Gastroesophageal sphincter (tissue), 3 donors: ENCODE data around the gene CDH23.

Source experiments
- POLR2A ChIP-seq, 2 donors: fragments of 450-650 bp; IDR thresholded peaks; one replicate each; pipeline ENCODE4 v1.6.1; 2017; ENCODE audit warnings: antibody characterized with exemption in 2 of 2, mild to moderate bottlenecking in 2 of 2, moderate library complexity in 1 of 2
- TF ChIP-seq, protein P1 (sequence below), 4 experiments: fragments of 200-600 bp in 2 of 4; fragments of 450-650 bp in 2 of 4; sonication (generic) in 1 of 4; IDR thresholded peaks; one replicate each; pipeline ENCODE4 v1.5.1; 2017 to 2019; ENCODE audit warnings: antibody characterized with exemption in 4 of 4, mild to moderate bottlenecking in 2 of 4, moderate library complexity in 2 of 4

DNA sequence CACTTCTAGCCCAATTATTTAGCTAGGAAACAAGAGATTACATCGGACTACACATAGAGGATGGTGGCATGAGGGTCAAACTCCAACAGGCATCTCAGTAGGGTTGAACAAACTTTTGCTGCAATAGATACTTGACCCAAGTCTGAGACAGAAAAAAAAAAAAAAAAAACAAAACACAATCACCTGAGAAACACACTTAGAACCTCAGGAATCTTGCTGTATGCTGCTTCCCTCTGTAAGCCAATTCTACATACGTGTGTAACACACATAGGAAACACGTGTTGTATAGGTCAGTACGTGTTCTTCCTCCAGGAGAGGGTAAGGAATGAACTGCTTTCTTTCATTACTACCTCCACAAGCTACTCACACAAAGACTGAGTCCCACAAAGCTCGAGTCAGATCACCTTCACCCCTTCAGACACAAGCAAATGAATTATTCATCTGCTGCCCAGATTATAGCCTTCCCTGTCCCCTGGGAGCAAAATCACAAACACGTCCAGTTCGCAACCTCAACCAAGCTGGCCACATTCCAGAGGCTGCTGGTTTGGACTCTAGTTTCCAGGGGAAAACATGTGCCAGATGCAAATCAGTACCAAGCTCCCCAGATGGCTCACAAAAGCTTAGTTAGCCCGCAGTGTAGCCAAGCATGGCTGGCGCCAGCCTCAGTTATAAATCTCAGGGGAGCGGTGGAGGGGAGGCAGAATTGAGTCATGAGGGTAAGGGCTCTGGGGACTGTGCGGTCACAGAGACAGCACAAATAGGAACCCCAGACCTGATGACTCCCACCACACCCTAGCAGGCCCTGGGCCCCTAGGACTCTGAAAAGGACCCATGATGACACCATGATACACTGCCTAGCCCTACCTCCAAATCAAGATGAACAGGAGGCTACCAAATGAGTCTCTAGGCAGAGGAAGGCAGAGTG, 439.2 kb downstream of the CDH23 start:
- TF ChIP-seq, protein P1, sequence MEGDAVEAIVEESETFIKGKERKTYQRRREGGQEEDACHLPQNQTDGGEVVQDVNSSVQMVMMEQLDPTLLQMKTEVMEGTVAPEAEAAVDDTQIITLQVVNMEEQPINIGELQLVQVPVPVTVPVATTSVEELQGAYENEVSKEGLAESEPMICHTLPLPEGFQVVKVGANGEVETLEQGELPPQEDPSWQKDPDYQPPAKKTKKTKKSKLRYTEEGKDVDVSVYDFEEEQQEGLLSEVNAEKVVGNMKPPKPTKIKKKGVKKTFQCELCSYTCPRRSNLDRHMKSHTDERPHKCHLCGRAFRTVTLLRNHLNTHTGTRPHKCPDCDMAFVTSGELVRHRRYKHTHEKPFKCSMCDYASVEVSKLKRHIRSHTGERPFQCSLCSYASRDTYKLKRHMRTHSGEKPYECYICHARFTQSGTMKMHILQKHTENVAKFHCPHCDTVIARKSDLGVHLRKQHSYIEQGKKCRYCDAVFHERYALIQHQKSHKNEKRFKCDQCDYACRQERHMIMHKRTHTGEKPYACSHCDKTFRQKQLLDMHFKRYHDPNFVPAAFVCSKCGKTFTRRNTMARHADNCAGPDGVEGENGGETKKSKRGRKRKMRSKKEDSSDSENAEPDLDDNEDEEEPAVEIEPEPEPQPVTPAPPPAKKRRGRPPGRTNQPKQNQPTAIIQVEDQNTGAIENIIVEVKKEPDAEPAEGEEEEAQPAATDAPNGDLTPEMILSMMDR (IDR thresholded peaks at IDR 0.05) = no peak
- TF ChIP-seq POLR2A (IDR thresholded peaks at IDR 0.05) = no peak
